ENCODE measurements around the gene SLF1. TPM values are rescaled to one million over a fixed set of nuclear protein-coding genes. Genes with fewer than 3 reads are reported as not detected.

Gene SLF1
- total and polyA plus RNA-seq, 9 of the 15 experiments (the other 6 are each of a cell fraction or from before 2014, with no cell fraction given), result 9.8 to 31.1 (median 16.3) TPM

DNA sequence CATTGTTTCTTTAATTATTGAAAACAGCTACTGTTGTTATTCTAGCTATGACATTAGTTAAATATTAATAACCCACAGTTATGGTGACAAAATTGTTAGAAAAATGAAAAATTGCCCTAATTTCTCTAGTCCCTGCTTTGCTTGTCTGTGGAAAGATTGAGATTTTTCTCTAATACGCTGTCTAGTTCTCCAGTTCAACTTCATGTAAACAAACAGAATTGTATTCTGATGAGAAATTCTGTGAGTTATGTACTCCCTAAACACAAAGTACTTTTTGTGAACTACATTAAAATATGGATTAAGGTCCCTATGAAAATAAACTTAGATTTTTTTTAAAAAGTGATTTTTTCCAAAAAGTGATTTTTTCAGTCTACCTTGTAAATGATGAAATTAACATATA is 8.7 kb downstream of the SLF1 start (continued):
- TF ChIP-seq, protein P1, sequence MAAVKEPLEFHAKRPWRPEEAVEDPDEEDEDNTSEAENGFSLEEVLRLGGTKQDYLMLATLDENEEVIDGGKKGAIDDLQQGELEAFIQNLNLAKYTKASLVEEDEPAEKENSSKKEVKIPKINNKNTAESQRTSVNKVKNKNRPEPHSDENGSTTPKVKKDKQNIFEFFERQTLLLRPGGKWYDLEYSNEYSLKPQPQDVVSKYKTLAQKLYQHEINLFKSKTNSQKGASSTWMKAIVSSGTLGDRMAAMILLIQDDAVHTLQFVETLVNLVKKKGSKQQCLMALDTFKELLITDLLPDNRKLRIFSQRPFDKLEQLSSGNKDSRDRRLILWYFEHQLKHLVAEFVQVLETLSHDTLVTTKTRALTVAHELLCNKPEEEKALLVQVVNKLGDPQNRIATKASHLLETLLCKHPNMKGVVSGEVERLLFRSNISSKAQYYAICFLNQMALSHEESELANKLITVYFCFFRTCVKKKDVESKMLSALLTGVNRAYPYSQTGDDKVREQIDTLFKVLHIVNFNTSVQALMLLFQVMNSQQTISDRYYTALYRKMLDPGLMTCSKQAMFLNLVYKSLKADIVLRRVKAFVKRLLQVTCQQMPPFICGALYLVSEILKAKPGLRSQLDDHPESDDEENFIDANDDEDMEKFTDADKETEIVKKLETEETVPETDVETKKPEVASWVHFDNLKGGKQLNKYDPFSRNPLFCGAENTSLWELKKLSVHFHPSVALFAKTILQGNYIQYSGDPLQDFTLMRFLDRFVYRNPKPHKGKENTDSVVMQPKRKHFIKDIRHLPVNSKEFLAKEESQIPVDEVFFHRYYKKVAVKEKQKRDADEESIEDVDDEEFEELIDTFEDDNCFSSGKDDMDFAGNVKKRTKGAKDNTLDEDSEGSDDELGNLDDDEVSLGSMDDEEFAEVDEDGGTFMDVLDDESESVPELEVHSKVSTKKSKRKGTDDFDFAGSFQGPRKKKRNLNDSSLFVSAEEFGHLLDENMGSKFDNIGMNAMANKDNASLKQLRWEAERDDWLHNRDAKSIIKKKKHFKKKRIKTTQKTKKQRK (IDR thresholded peaks at IDR 0.05; ENCODE audit: borderline replicate concordance, low read depth, low read length), result no peak
- no peak for TF ChIP-seq NEUROD1 (IDR thresholded peaks at IDR 0.05; ENCODE audit: borderline replicate concordance, low read depth, low read length, partially characterized antibody)

GRCh38 chr5:94632024-94632423 is 13.6 kb downstream of the SLF1 start:
- Histone ChIP-seq H3K4me1 (replicated peaks in 1 of 2; ENCODE audit: control insufficient read depth in 2 of 2, insufficient read depth in 2 of 2, low read length in 2 of 2) (no peaks in the 10 kb centered on the region), H3K79me2 (ENCODE audit: control insufficient read depth, insufficient read depth, low read length) (peaks cover 11% of the 10 kb centered on the region; the same call in 1 of the 3 replicates), H3K4me2 (ENCODE audit: insufficient read depth, low read length) (no peak overlapping the region), H3K9ac (ENCODE audit: insufficient read depth in 1 of 2, low read depth in 2 of 2, low read length in 2 of 2) (no peak overlapping the region), H3K27me3 (ENCODE audit: control insufficient read depth in 2 of 2, insufficient read depth in 2 of 2, low read length in 2 of 2) (no peaks in the 10 kb centered on the region), H3K27ac (ENCODE audit: extremely low read depth, low read depth, low read length) (no peak overlapping the region), H2AFZ (ENCODE audit: low read depth, low read length) (no peak overlapping the region), H3K36me3 (ENCODE audit: control insufficient read depth, insufficient read depth, low read length) (peaks cover 42% of the 10 kb centered on the region; the same call in 2 of the 3 replicates), H3K9me3 (replicated peaks; ENCODE audit: control insufficient read depth, insufficient read depth, low read depth, low read length) (no peaks in the 10 kb centered on the region), H4K20me1 (replicated peaks; ENCODE audit: control insufficient read depth, insufficient read depth, low read length) (no peaks in the 10 kb centered on the region), H3K9me1 (ENCODE audit: control insufficient read depth, insufficient read depth, low read length) (no peaks in the 10 kb centered on the region), H3K4me3 (no peak overlapping the region)
- FAIRE-seq, result no peak
- no peak for DNase-seq (ENCODE audit: extremely low read depth in 1 of 4, low spot score in 3 of 4)
- WGBS (ENCODE audit: insufficient coverage, low coverage, missing lambda C conversion rate), result 75% methylated on average over 2 of the region's 2 CpGs
- intact Hi-C loops (cut with micrococcal nuclease), result no loop called here
- CTCF ChIA-PET (ENCODE audit: low intra/inter-chr PET ratio), result no interaction called here
- POLR2A ChIA-PET, result interaction anchor here (0.5 kb wide), 1 partner anchor 9 kb away, joined by 3 read pairs; no protein-coding TSS in a partner anchor
- in situ Hi-C loops (cut with MboI), result no loop called here
- ATAC-seq, result no peak
- no TSS peak for BruUV-seq (replicated peaks)
- TF ChIP-seq, protein P2, sequence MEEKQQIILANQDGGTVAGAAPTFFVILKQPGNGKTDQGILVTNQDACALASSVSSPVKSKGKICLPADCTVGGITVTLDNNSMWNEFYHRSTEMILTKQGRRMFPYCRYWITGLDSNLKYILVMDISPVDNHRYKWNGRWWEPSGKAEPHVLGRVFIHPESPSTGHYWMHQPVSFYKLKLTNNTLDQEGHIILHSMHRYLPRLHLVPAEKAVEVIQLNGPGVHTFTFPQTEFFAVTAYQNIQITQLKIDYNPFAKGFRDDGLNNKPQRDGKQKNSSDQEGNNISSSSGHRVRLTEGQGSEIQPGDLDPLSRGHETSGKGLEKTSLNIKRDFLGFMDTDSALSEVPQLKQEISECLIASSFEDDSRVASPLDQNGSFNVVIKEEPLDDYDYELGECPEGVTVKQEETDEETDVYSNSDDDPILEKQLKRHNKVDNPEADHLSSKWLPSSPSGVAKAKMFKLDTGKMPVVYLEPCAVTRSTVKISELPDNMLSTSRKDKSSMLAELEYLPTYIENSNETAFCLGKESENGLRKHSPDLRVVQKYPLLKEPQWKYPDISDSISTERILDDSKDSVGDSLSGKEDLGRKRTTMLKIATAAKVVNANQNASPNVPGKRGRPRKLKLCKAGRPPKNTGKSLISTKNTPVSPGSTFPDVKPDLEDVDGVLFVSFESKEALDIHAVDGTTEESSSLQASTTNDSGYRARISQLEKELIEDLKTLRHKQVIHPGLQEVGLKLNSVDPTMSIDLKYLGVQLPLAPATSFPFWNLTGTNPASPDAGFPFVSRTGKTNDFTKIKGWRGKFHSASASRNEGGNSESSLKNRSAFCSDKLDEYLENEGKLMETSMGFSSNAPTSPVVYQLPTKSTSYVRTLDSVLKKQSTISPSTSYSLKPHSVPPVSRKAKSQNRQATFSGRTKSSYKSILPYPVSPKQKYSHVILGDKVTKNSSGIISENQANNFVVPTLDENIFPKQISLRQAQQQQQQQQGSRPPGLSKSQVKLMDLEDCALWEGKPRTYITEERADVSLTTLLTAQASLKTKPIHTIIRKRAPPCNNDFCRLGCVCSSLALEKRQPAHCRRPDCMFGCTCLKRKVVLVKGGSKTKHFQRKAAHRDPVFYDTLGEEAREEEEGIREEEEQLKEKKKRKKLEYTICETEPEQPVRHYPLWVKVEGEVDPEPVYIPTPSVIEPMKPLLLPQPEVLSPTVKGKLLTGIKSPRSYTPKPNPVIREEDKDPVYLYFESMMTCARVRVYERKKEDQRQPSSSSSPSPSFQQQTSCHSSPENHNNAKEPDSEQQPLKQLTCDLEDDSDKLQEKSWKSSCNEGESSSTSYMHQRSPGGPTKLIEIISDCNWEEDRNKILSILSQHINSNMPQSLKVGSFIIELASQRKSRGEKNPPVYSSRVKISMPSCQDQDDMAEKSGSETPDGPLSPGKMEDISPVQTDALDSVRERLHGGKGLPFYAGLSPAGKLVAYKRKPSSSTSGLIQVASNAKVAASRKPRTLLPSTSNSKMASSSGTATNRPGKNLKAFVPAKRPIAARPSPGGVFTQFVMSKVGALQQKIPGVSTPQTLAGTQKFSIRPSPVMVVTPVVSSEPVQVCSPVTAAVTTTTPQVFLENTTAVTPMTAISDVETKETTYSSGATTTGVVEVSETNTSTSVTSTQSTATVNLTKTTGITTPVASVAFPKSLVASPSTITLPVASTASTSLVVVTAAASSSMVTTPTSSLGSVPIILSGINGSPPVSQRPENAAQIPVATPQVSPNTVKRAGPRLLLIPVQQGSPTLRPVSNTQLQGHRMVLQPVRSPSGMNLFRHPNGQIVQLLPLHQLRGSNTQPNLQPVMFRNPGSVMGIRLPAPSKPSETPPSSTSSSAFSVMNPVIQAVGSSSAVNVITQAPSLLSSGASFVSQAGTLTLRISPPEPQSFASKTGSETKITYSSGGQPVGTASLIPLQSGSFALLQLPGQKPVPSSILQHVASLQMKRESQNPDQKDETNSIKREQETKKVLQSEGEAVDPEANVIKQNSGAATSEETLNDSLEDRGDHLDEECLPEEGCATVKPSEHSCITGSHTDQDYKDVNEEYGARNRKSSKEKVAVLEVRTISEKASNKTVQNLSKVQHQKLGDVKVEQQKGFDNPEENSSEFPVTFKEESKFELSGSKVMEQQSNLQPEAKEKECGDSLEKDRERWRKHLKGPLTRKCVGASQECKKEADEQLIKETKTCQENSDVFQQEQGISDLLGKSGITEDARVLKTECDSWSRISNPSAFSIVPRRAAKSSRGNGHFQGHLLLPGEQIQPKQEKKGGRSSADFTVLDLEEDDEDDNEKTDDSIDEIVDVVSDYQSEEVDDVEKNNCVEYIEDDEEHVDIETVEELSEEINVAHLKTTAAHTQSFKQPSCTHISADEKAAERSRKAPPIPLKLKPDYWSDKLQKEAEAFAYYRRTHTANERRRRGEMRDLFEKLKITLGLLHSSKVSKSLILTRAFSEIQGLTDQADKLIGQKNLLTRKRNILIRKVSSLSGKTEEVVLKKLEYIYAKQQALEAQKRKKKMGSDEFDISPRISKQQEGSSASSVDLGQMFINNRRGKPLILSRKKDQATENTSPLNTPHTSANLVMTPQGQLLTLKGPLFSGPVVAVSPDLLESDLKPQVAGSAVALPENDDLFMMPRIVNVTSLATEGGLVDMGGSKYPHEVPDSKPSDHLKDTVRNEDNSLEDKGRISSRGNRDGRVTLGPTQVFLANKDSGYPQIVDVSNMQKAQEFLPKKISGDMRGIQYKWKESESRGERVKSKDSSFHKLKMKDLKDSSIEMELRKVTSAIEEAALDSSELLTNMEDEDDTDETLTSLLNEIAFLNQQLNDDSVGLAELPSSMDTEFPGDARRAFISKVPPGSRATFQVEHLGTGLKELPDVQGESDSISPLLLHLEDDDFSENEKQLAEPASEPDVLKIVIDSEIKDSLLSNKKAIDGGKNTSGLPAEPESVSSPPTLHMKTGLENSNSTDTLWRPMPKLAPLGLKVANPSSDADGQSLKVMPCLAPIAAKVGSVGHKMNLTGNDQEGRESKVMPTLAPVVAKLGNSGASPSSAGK (IDR thresholded peaks at IDR 0.05), result no peak
- TF ChIP-seq, protein P3, sequence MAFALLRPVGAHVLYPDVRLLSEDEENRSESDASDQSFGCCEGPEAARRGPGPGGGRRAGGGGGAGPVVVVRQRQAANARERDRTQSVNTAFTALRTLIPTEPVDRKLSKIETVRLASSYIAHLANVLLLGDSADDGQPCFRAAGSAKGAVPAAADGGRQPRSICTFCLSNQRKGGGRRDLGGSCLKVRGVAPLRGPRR (CRISPR knock-in tag; IDR thresholded peaks at IDR 0.05), result no peak

Data from K562 (cell line).